Fibroblast of the aortic adventitia (primary cell): ENCODE measurements around the gene CDC27. TPM values are rescaled to one million over a fixed set of nuclear protein-coding genes. Genes with fewer than 3 reads are reported as not detected.

ENCODE experiments used
- DNase-seq: peaks from one replicate; pipeline ENCODE4 v3.0.0-alpha.2; 2010; ENCODE audit warnings: low read depth
- H3K4me3 ChIP-seq: 2 replicates; pipeline ENCODE4 v1.5.1; 2011; ENCODE audit warnings: low read depth, mild to moderate bottlenecking, control low read depth, low read length, moderate library complexity
- total RNA-seq: library from RNA; depleted of rRNA; stranded (reverse); fragments of >200 nt; gene quantifications from 2 replicates; pipeline ENCODE4 v1.2.3, GENCODE V29; 2012; ENCODE audit warnings: low replicate concordance
- TF ChIP-seq, protein P1 (sequence below): IDR thresholded peaks from 2 replicates; pipeline ENCODE4 v1.5.1; 2011; ENCODE audit warnings: mild to moderate bottlenecking, low read length, control low read depth, inconsistent platforms; ENCODE audit not compliant: insufficient read depth

CDC27 gene
- total RNA-seq, 1 donor, result 128 TPM

GRCh38 chr17:47231866-47232265, 42.8 kb upstream of the CDC27 start:
- no peak for DNase-seq
- TF ChIP-seq, protein P1, sequence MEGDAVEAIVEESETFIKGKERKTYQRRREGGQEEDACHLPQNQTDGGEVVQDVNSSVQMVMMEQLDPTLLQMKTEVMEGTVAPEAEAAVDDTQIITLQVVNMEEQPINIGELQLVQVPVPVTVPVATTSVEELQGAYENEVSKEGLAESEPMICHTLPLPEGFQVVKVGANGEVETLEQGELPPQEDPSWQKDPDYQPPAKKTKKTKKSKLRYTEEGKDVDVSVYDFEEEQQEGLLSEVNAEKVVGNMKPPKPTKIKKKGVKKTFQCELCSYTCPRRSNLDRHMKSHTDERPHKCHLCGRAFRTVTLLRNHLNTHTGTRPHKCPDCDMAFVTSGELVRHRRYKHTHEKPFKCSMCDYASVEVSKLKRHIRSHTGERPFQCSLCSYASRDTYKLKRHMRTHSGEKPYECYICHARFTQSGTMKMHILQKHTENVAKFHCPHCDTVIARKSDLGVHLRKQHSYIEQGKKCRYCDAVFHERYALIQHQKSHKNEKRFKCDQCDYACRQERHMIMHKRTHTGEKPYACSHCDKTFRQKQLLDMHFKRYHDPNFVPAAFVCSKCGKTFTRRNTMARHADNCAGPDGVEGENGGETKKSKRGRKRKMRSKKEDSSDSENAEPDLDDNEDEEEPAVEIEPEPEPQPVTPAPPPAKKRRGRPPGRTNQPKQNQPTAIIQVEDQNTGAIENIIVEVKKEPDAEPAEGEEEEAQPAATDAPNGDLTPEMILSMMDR, result no peak
- no peak overlapping the region for H3K4me3 ChIP-seq

DNA sequence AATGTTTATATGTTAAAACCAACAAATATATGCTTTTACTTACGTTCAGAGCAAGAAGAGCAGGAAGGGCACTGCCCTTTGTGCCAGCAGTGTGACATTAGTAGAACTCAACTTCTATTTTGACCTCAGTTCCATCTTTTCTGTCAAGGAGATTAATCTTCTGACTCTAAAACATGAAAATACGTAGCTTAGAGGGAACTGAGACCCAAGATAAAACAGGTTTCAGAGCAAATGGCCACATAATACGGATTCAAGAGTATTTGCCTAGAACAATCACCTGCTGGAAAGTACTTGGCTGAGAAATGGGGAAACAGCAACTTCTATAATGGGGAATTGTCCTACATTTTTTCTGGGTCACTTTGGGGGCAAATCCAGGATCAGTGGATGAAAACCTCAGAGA, 42.2 kb upstream of the CDC27 start:
- H3K4me3 ChIP-seq, result no peak overlapping the region
- no peak for DNase-seq
- TF ChIP-seq, protein P1, result no peak

DNA sequence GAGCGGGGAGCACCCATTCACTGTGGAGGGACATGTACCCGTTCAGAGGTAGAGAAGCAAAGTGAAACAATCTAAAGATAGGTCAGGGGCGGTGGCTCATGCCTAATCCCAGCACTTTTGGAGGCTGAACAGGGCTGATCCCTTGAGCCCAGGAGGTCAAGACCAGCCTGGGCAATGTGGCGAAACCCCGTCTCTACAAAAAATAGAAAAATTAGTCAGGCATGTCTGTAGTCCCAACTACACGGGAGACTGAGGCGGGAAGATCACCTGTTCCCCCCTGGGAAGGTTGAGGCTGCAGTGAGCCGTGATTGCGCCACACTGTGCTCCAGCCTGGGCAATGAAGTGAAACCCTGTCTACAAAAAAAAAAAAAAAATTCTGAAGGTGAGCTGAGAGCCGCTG, 41.8 kb upstream of the CDC27 start:
- H3K4me3 ChIP-seq, result no peak overlapping the region
- TF ChIP-seq, protein P1, result no peak
- DNase-seq, result no peak

DNA sequence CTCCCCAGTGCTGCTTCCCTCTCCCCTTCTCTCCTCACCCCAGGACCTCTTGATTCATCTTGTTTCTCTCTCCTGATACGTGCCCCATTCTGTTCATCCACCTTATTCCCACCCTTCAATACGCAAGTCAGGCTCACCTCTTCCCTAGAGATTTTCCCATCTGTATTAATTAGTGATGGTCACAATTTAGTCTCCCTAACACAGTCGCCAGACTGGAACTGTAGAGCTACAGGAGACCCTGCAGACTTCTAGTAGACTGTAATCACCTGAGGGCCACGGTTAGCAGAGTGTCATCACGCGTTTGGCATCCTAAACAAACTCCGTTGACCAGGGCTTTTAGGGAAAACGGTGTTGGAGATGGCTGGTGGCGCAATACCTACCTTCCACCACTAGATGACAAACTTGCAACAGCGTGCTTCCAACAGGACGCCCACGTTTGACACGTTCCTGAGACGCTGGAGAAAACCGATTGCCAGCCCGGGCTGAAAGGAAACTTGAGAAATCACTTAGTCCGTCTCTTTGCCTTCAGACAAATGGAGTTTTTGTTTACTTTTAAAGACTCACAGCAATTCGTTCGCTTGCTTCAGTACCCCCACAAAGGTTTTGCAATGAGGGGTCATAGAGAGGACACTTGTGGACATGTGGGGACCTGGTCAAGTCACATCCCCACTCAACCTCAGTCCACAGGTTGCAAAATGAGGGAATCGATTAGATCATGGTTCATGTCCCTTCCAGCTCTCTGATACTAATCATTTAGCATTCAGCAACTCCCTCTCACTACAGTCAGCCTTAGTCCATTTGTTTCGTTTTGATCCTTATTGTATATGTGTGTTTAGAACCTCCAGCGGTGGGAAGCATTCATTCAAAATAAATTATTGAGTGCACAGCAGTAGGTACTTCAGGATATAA, 40.7 kb upstream of the CDC27 start:
- peak overlapping the region; percentile 44 for H3K4me3 ChIP-seq
- TF ChIP-seq, protein P1, result peak; percentile 100
- DNase-seq, result peak; percentile 95

- no peak for DNase-seq
- H3K4me3 ChIP-seq, result no peak overlapping the region
- TF ChIP-seq, protein P1, result no peak
Observed at GRCh38 chr17:47227862-47228261, 38.8 kb upstream of the CDC27 start.

DNA sequence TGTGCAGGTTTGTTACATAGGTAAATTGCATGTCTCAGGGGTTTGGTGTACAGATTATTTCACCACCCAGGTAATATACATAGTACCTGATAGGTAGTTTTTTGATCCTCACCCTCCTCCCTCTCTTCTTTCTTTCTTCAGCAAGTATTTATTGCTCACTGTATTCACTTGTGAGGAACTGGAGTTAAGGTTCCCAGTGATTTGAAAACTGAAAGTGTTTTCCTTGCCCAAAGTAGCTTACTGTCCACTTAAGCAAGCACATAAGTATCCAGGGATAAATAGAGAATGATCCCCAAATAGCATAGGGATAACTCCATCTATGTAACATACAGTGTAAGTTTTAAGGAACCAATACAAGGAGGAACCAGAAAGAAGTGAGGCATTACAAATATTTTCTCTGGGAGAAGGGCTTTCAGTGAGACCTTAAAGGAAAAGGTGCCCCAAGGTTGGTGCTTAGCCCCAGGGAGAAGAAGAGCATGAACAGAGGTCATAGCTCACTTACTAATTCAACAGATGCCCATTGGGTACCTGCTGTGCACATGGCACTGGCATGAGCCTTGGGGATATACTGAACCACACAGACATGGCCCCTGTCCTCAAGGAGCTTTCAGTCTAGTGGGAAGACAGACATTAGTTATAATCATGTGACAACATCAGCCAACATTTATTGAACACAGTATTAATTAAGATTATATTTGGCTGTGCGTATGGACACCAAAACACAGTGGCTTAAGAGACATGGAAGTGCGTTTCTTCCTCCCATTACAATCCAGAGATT, 37.0 kb upstream of the CDC27 start:
- TF ChIP-seq, protein P1, result no peak
- peak; percentile 47 for DNase-seq
- no peak overlapping the region for H3K4me3 ChIP-seq
